Loucy (cell line): ENCODE data around the gene BMP8B.
"Not testable (repeated sequence)": the region's sequence is repeated elsewhere in the genome, so short reads cannot be mapped to it uniquely, and the experiment has no call there.

Experiments used
- CTCF ChIP-seq: fragments of 200-600 bp; sonication (generic); conservative IDR thresholded peaks from 2 replicates; pipeline ENCODE4 v1.5.1; 2014; ENCODE audit warnings: mild to moderate bottlenecking, antibody characterized with exemption, low read length
- EZH2phosphoT487 ChIP-seq: fragments of 200-600 bp; IDR thresholded peaks from 2 replicates; pipeline ENCODE4 v1.6.1; 2018; ENCODE audit warnings: antibody characterized with exemption, mild to moderate bottlenecking, moderate library complexity, borderline replicate concordance

- not testable (repeated sequence) for TF ChIP-seq CTCF, EZH2phosphoT487
Measured at GRCh38 chr1:39770100-39771021, 18.3 kb downstream of the BMP8B start.
